Kidney epithelial cell (primary cell): ENCODE results near the gene NPM1. TPM values are rescaled to one million over a fixed set of nuclear protein-coding genes. Genes with fewer than 3 reads are reported as not detected.

Experiments used
- DNase-seq: peaks from one replicate; pipeline ENCODE4 v3.0.0-alpha.2; 2010; ENCODE audit warnings: low read depth
- H3K27me3 ChIP-seq: 2 replicates; pipeline ENCODE4 v1.6.0; 2011; ENCODE audit warnings: low read length; ENCODE audit not compliant: control insufficient read depth, insufficient read depth
- H3K36me3 ChIP-seq: 2 replicates; pipeline ENCODE4 v1.5.1; 2011; ENCODE audit warnings: low read length; ENCODE audit not compliant: control insufficient read depth, insufficient read depth
- H3K4me3 ChIP-seq: 2 replicates; pipeline ENCODE4 v1.5.1; 2011; ENCODE audit warnings: low read depth, mild to moderate bottlenecking, control low read depth, low read length
- CTCF ChIP-seq: IDR thresholded peaks from 2 replicates; pipeline ENCODE4 v1.5.1; 2011; ENCODE audit warnings: mild to moderate bottlenecking, moderate library complexity, low read length, control low read depth, inconsistent platforms; ENCODE audit not compliant: insufficient read depth, poor library complexity, severe bottlenecking
- total RNA-seq: library from RNA; depleted of rRNA; stranded (reverse); fragments of >200 nt; gene quantifications from 2 replicates; pipeline ENCODE4 v1.2.3, GENCODE V29; 2015

Gene NPM1
- total RNA-seq, 1 donor from 2014 or later, result 1,455 TPM

DNA sequence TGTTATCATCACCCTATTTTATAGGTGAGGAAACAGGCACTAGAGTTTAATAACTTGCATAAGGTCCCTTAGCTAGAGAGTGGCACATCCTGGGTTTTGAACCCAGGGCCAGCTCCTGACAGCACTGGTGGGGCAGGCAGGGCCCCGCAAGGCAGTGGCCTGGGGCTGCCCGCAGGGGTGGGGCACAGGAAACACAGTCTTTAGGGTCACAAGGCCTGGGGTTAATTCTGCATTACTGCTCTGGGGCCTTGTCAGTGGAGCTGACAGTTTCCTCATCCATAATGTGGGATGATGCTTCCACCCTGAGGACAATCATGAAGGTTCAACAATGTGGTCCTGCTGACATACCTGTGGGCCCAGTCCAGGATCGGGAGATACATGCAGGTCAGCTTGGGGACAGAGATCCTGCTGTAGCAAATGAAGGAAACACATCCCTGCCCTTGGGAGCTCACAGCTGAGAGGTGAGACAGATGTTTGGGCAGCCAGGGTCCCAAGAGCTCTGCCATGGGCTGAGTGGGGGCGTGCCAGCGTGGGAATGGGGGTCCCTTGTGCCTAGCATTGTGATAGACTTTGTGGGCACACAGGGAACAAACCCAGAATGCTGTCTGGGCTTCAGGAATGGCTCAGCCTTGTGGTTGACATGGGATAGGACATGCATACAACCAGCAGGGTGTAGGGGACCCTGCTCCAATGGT, 46.5 kb downstream of the NPM1 start:
- DNase-seq, result no peak
- H3K4me3 ChIP-seq, result no peak overlapping the region
- no peaks in the 10 kb centered on the region for H3K27me3 ChIP-seq
- no peaks in the 10 kb centered on the region for H3K36me3 ChIP-seq
- no peak for TF ChIP-seq CTCF

DNA sequence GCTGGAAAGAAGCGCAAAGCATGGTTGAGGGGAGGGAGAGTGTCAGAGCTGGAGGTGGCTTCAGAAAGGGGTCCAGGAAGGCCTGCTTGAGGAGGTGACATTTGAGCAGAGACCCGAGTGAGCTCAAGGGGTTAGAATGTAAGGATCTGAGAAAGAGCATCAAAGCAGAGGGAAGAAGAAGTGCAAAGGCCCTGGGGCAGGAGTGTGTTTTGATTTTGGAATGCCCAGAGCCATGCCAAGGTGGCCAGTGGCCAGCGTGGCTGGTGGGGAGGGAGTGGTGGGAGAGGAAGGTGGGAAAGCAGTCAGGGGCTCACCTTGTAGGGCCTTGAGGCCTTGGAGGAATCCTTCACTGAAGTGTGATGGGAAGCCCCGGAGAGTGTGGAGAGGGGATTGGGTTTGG, 47.2 kb downstream of the NPM1 start:
- no peaks in the 10 kb centered on the region for H3K36me3 ChIP-seq
- no peak overlapping the region for H3K4me3 ChIP-seq
- no peaks in the 10 kb centered on the region for H3K27me3 ChIP-seq
- DNase-seq, result no peak
- no peak for TF ChIP-seq CTCF

DNA sequence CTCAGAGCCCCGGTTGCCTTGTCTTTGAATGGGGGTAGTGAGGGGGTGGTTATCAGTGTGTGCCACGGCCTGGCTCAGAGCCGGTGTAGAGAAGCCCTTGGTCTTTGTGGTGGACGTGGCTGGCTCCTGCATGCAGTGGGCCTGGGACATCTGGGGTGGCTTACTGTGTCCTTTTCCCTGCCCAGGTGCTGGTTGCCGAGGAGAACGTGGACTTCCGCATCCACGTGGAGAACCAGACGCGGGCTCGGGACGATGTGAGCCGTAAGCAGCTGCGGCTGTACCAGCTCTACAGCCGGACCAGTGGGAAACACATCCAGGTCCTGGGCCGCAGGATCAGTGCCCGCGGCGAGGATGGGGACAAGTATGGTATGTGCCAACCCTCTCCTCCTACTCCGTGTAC, 48.3 kb downstream of the NPM1 start:
- Histone ChIP-seq H3K4me3 (no peak overlapping the region), H3K27me3 (no peaks in the 10 kb centered on the region), H3K36me3 (no peaks in the 10 kb centered on the region)
- TF ChIP-seq CTCF, result no peak
- no peak for DNase-seq

- no peak overlapping the region for H3K4me3 ChIP-seq
- no peaks in the 10 kb centered on the region for H3K27me3 ChIP-seq
- TF ChIP-seq CTCF, result no peak
- DNase-seq, result no peak
- no peaks in the 10 kb centered on the region for H3K36me3 ChIP-seq
Measured at GRCh38 chr5:171436804-171437285, 49.2 kb downstream of the NPM1 start.

DNA sequence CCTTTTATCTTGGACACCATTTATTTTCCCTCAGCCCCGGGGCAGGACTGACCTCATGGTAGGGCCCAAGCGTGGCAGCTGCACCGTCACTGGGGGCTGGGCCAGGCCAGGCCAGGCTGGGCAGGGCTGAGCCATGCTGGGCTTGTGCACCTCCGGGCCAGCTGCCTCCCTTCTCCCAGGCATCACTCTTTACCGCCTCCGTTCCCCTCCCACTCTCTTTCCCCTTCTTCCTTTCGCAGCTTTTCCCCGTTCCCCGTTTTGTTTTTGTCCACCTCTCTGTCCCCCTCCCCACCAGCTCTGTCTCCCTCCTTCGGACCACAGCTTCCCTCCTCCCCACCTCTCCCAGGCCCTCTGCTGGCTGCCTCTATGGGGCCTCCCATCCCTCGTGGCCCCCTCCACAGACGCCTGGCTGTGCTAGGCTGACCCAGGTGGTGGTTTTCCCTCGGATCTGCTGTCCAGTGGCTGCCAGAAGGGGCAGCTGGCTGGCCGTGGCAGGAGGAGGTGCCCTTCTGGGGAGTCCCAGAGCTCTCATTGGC, 49.7 kb downstream of the NPM1 start:
- H3K27me3 ChIP-seq, result no peaks in the 10 kb centered on the region
- no peak for TF ChIP-seq CTCF
- H3K36me3 ChIP-seq, result no peaks in the 10 kb centered on the region
- H3K4me3 ChIP-seq, result no peak overlapping the region
- DNase-seq, result no peak

DNA sequence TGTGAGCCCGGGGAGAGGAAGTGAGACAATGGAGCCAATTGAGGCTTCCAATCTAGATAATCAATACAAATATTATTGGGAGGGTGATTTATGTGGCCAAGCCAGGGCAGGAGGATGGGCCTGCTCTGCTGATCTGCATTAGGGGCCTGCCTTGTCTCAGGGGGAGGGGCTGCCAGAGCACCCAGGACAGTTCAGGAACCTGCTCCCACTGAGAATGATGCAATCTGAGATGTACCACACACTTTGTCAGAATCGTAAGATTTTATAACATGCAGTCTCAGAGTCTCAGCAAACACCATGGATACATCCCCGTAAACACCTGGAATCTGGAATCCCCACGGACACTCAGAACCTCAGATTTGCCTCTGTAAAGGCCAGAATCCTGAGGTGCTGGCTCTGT, 51.1 kb downstream of the NPM1 start:
- no peak for TF ChIP-seq CTCF
- Histone ChIP-seq H3K4me3 (no peak overlapping the region), H3K36me3 (no peaks in the 10 kb centered on the region), H3K27me3 (no peaks in the 10 kb centered on the region)
- no peak for DNase-seq
